ENCODE results near the gene CPN1. TPM values are rescaled to one million over a fixed set of nuclear protein-coding genes. Genes with fewer than 3 reads are reported as not detected.

Gene CPN1
- total and polyA plus RNA-seq, 5 donors from 2014 or later = not detected

DNA sequence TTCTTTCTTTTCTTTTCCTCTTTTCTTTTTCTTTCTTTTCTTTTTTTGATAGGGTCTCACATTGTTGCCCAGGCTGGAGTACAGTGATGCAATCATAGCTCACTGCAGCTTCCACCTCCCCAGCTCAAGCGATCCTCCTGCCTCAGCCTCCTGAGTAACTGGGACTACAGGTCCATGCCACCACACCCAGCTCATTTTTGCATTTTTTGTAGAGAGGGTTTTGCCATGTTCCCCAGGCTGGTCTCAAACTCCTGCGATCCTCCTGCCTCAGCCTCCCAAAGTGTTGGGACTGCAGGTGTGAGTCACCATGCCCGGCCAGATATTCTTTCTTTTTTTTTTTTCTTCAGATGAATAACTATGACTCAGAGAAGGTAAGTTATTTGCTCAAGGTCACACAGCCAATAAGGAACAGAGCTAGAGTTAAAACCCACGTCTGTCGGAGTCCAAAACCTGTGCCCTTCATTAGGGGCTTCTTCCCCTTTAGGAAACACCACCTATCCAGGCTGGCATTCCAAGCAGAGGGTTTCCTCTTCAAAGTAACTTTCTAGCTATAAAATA, 43.8 kb downstream of the CPN1 start:
- ATAC-seq (ENCODE audit: low read depth in 2 of 2) (no peak), DNase-seq (no peak)
- Histone ChIP-seq H3K4me1 (ENCODE audit: control insufficient read depth, insufficient read depth, low read length, poor library complexity, severe bottlenecking) (no peaks in the 10 kb centered on the region), H3K27me3 (ENCODE audit: control insufficient read depth, insufficient read depth, low read length) (peaks cover 6% of the 10 kb centered on the region), H3K36me3 (ENCODE audit: control insufficient read depth, insufficient read depth, low read length) (no peaks in the 10 kb centered on the region), H3K27ac (ENCODE audit: insufficient read depth, low read length, poor library complexity, severe bottlenecking) (no peak overlapping the region), H3K9me3 (ENCODE audit: control insufficient read depth in 2 of 2, low read length in 2 of 2) (no peaks in the 10 kb centered on the region), H3K4me3 (ENCODE audit: low read depth, low read length) (no peak overlapping the region)
- no peaks in the 10 kb centered on the region for H3K4me1 Mint-ChIP-seq
- no peaks in the 10 kb centered on the region for H3K36me3 Mint-ChIP-seq
- H3K27me3 Mint-ChIP-seq = peaks cover 36% of the 10 kb centered on the region
- peaks cover 0 to 2% (median 0%) of the 10 kb centered on the region in 7 donors for H3K9me3 Mint-ChIP-seq
- H3K27ac Mint-ChIP-seq = no peak overlapping the region
- no peak overlapping the region for H3K4me3 Mint-ChIP-seq

DNA sequence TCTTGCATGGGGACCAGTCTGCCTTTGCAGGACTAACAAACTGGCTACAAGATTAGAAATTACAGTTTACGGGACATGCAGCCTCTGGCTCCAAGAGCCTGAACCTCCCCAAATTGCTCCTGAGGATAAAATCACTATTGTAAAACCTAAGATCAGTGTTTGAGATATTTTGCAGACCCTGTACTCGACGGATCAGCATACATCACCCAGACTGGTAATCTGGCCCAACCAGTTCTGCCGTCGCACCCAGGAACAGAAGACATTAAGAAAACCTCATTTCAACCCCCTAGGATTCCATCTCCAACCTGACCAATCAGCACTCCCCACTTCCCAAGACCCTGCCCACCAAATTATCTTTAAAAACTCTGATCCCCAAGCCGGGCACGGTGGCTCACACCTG, 44.8 kb downstream of the CPN1 start:
- Mint-ChIP-seq H3K27me3 (peaks cover 32% of the 10 kb centered on the region), H3K4me3 (no peak overlapping the region), H3K27ac (no peak overlapping the region), H3K36me3 (no peaks in the 10 kb centered on the region), H3K9me3 (peaks cover 0 to 2% (median 0%) of the 10 kb centered on the region in 7 donors), H3K4me1 (no peaks in the 10 kb centered on the region)
- Histone ChIP-seq H3K27me3 (ENCODE audit: control insufficient read depth, insufficient read depth, low read length) (peaks cover 3% of the 10 kb centered on the region), H3K4me1 (ENCODE audit: control insufficient read depth, insufficient read depth, low read length, poor library complexity, severe bottlenecking) (no peaks in the 10 kb centered on the region), H3K9me3 (ENCODE audit: control insufficient read depth in 2 of 2, low read length in 2 of 2) (no peaks in the 10 kb centered on the region), H3K27ac (ENCODE audit: insufficient read depth, low read length, poor library complexity, severe bottlenecking) (no peak overlapping the region), H3K4me3 (ENCODE audit: low read depth, low read length) (no peak overlapping the region), H3K36me3 (ENCODE audit: control insufficient read depth, insufficient read depth, low read length) (no peaks in the 10 kb centered on the region)
- ATAC-seq (ENCODE audit: low read depth in 2 of 2) (no peak), DNase-seq (no peak)

DNA sequence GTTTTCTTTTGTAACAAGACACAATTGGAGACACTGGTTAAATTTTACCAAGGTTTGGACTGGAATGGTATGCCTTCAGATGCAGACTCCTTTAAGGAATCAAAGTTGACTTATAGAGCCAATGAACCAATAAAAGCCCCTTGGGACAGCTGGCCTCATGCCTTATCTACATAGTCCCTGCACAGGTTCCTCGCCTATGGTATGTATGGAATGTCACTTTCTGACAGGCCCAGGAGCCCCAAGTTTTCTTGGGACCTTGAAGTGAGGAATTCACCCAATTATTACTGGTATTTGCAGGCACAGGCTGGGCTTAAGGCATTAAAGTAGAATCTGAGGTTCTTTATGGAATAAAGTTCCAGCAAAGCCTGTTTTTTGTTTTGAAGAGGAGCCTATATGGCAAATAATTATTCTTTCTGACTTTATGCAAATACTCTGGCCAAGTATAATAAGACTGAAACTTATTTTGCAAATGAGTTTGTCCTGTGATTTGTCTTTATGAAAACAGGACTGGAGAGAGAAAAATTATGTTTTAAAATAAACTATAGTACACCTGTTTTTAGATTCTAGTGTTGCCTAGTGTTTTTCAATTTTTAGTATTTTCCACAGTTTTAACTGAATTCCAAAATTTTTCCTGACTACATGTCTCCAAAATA, 47.8 kb downstream of the CPN1 start:
- no peaks in the 10 kb centered on the region for H3K36me3 Mint-ChIP-seq
- Histone ChIP-seq H3K4me1 (ENCODE audit: control insufficient read depth, insufficient read depth, low read length, poor library complexity, severe bottlenecking) (no peaks in the 10 kb centered on the region), H3K4me3 (ENCODE audit: low read depth, low read length) (no peak overlapping the region), H3K27me3 (ENCODE audit: control insufficient read depth, insufficient read depth, low read length) (no peaks in the 10 kb centered on the region), H3K36me3 (ENCODE audit: control insufficient read depth, insufficient read depth, low read length) (no peaks in the 10 kb centered on the region), H3K27ac (ENCODE audit: insufficient read depth, low read length, poor library complexity, severe bottlenecking) (no peak overlapping the region), H3K9me3 (ENCODE audit: control insufficient read depth in 2 of 2, low read length in 2 of 2) (no peaks in the 10 kb centered on the region)
- no peak for DNase-seq
- H3K4me1 Mint-ChIP-seq = no peaks in the 10 kb centered on the region
- peaks cover 0 to 2% (median 0%) of the 10 kb centered on the region in 7 donors for H3K9me3 Mint-ChIP-seq
- no peak overlapping the region for H3K27ac Mint-ChIP-seq
- no peak for ATAC-seq (ENCODE audit: low read depth in 2 of 2)
- no peak overlapping the region for H3K4me3 Mint-ChIP-seq
- H3K27me3 Mint-ChIP-seq = peaks cover 20% of the 10 kb centered on the region

- H3K36me3 ChIP-seq (ENCODE audit: control insufficient read depth, insufficient read depth, low read length) = no peaks in the 10 kb centered on the region
- Mint-ChIP-seq H3K27ac (peak overlapping the region in 1 of 3 donors; percentile 76), H3K4me3 (no peak overlapping the region), H3K36me3 (no peaks in the 10 kb centered on the region), H3K27me3 (peaks cover 19% of the 10 kb centered on the region), H3K4me1 (no peaks in the 10 kb centered on the region), H3K9me3 (peaks cover 0 to 13% (median 3%) of the 10 kb centered on the region in 7 donors)
- peaks cover 0 to 5% of the 10 kb centered on the region in 2 experiments for H3K9me3 ChIP-seq (ENCODE audit: control insufficient read depth in 2 of 2, low read length in 2 of 2)
- no peaks in the 10 kb centered on the region for H3K27me3 ChIP-seq (ENCODE audit: control insufficient read depth, insufficient read depth, low read length)
- no peaks in the 10 kb centered on the region for H3K4me1 ChIP-seq (ENCODE audit: control insufficient read depth, insufficient read depth, low read length, poor library complexity, severe bottlenecking)
- H3K27ac ChIP-seq (ENCODE audit: insufficient read depth, low read length, poor library complexity, severe bottlenecking) = no peak overlapping the region
- DNase-seq (no peak), ATAC-seq (ENCODE audit: low read depth in 2 of 2) (no peak)
- no peak overlapping the region for H3K4me3 ChIP-seq (ENCODE audit: low read depth, low read length)
These were observed 54.3 kb downstream of the CPN1 start for GRCh38 chr10:100027416-100027815.

- no peak overlapping the region for H3K27ac ChIP-seq (ENCODE audit: insufficient read depth, low read length, poor library complexity, severe bottlenecking)
- Mint-ChIP-seq H3K4me3 (no peak overlapping the region), H3K27ac (no peak overlapping the region), H3K27me3 (peaks cover 23% of the 10 kb centered on the region), H3K9me3 (peaks cover 0 to 13% (median 3%) of the 10 kb centered on the region in 7 donors), H3K4me1 (peaks cover 0 to under 1% (median 0%) of the 10 kb centered on the region in 4 donors), H3K36me3 (no peaks in the 10 kb centered on the region)
- no peak overlapping the region for H3K4me3 ChIP-seq (ENCODE audit: low read depth, low read length)
- no peak for DNase-seq
- H3K9me3 ChIP-seq (ENCODE audit: control insufficient read depth in 2 of 2, low read length in 2 of 2) = peaks cover 0 to 5% of the 10 kb centered on the region in 2 experiments
- H3K4me1 ChIP-seq (ENCODE audit: control insufficient read depth, insufficient read depth, low read length, poor library complexity, severe bottlenecking) = no peaks in the 10 kb centered on the region
- no peaks in the 10 kb centered on the region for H3K36me3 ChIP-seq (ENCODE audit: control insufficient read depth, insufficient read depth, low read length)
- H3K27me3 ChIP-seq (ENCODE audit: control insufficient read depth, insufficient read depth, low read length) = no peaks in the 10 kb centered on the region
- no peak for ATAC-seq (ENCODE audit: low read depth in 2 of 2)
These were observed 56.1 kb downstream of the CPN1 start for GRCh38 chr10:100025576-100025975.

DNA sequence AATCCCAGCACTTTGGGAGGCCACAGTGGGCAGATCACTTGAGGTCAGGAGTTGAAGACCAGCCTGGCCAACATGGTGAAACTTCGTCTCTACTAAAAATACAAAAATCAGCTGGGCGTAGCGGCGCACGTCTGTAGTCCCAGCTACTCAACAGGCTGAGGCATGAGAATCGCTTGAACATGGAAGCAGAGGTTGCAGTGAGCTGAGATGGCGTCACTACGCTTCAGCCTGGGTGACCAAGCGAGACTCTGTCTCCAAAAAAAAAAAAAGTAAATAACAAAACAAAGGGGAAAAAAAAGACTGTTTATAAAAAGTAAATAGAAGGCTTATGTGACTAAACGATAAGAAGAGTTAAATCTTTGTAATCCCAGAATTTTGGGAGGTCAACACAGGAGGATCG, 56.9 kb downstream of the CPN1 start:
- no peak overlapping the region for H3K27ac ChIP-seq (ENCODE audit: insufficient read depth, low read length, poor library complexity, severe bottlenecking)

GRCh38 chr10:100022403-100022802, 59.3 kb downstream of the CPN1 start:
- Mint-ChIP-seq H3K9me3 (peaks cover 0 to 5% (median 0%) of the 10 kb centered on the region in 7 donors), H3K36me3 (no peaks in the 10 kb centered on the region), H3K27ac (no peak overlapping the region), H3K4me3 (no peak overlapping the region), H3K4me1 (peaks cover 0 to 6% (median under 1%) of the 10 kb centered on the region in 4 donors), H3K27me3 (peaks cover 19% of the 10 kb centered on the region)
- Histone ChIP-seq H3K27ac (ENCODE audit: insufficient read depth, low read length, poor library complexity, severe bottlenecking) (no peak overlapping the region), H3K4me1 (ENCODE audit: control insufficient read depth, insufficient read depth, low read length, poor library complexity, severe bottlenecking) (no peaks in the 10 kb centered on the region), H3K4me3 (ENCODE audit: low read depth, low read length) (no peak overlapping the region), H3K36me3 (ENCODE audit: control insufficient read depth, insufficient read depth, low read length) (no peaks in the 10 kb centered on the region), H3K27me3 (ENCODE audit: control insufficient read depth, insufficient read depth, low read length) (peaks cover 2% of the 10 kb centered on the region), H3K9me3 (ENCODE audit: control insufficient read depth in 2 of 2, low read length in 2 of 2) (no peaks in the 10 kb centered on the region)
- no peak for ATAC-seq (ENCODE audit: low read depth in 2 of 2)
- DNase-seq = no peak

More for the DNA sequence above, 56.9 kb downstream of the CPN1 start:
- H3K36me3 ChIP-seq (ENCODE audit: control insufficient read depth, insufficient read depth, low read length) = no peaks in the 10 kb centered on the region
- no peak overlapping the region for H3K4me3 Mint-ChIP-seq
- DNase-seq (no peak), ATAC-seq (ENCODE audit: low read depth in 2 of 2) (no peak)
- H3K36me3 Mint-ChIP-seq = no peaks in the 10 kb centered on the region
- peaks cover 0 to 6% (median under 1%) of the 10 kb centered on the region in 4 donors for H3K4me1 Mint-ChIP-seq
- H3K4me1 ChIP-seq (ENCODE audit: control insufficient read depth, insufficient read depth, low read length, poor library complexity, severe bottlenecking) = no peaks in the 10 kb centered on the region
- H3K9me3 ChIP-seq (ENCODE audit: control insufficient read depth in 2 of 2, low read length in 2 of 2) = peaks cover 0 to 5% of the 10 kb centered on the region in 2 experiments
- H3K27ac Mint-ChIP-seq = no peak overlapping the region
- peaks cover 23% of the 10 kb centered on the region for H3K27me3 Mint-ChIP-seq
- H3K27me3 ChIP-seq (ENCODE audit: control insufficient read depth, insufficient read depth, low read length) = no peaks in the 10 kb centered on the region
- H3K4me3 ChIP-seq (ENCODE audit: low read depth, low read length) = no peak overlapping the region
- peaks cover 0 to 13% (median 3%) of the 10 kb centered on the region in 7 donors for H3K9me3 Mint-ChIP-seq

DNA sequence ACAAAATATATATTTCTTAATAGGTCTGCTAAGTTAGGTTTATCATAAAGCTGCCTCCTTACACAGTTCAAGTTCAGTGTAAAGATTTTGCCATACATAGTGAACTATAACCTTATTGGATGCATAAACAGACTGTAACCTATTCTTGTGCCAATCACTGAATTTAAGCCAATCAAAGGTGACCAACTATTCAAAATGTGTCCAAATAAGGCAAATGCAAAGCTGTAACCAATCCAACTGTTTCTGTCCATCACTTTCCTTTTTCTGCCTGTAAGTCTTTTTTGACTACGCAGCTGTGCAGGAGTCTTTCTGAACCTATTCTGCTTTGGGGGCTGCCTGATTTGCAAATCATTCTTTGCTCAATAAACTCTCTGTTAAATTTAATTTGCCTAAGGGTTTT, 60.3 kb downstream of the CPN1 start:
- ATAC-seq (ENCODE audit: low read depth in 2 of 2) (no peak), DNase-seq (no peak)
- no peaks in the 10 kb centered on the region for H3K4me1 ChIP-seq (ENCODE audit: control insufficient read depth, insufficient read depth, low read length, poor library complexity, severe bottlenecking)
- Mint-ChIP-seq H3K27ac (no peak overlapping the region), H3K9me3 (peaks cover 0 to 2% (median 0%) of the 10 kb centered on the region in 7 donors), H3K4me1 (peaks cover 0 to 6% (median under 1%) of the 10 kb centered on the region in 4 donors), H3K36me3 (no peaks in the 10 kb centered on the region), H3K27me3 (peaks cover 24% of the 10 kb centered on the region), H3K4me3 (no peak overlapping the region)
- H3K36me3 ChIP-seq (ENCODE audit: control insufficient read depth, insufficient read depth, low read length) = no peaks in the 10 kb centered on the region
- H3K27ac ChIP-seq (ENCODE audit: insufficient read depth, low read length, poor library complexity, severe bottlenecking) = no peak overlapping the region
- no peak overlapping the region for H3K4me3 ChIP-seq (ENCODE audit: low read depth, low read length)
- peaks cover 2% of the 10 kb centered on the region for H3K27me3 ChIP-seq (ENCODE audit: control insufficient read depth, insufficient read depth, low read length)
- H3K9me3 ChIP-seq (ENCODE audit: control insufficient read depth in 2 of 2, low read length in 2 of 2) = no peaks in the 10 kb centered on the region

Data from CD4-positive, CD25-positive, alpha-beta regulatory T cell (primary cell).